Measurements from ENCODE around the gene NSRP1.
"Not testable (repeated sequence)": the region's sequence is repeated elsewhere in the genome, so short reads cannot be mapped to it uniquely, and the experiment has no call there.

Gene NSRP1

GRCh38 chr17:30118635-30119034, 2.0 kb downstream of the NSRP1 start:
- DNase-seq: not testable (repeated sequence)

GRCh38 chr17:30124273-30124796, 7.7 kb downstream of the NSRP1 start:
- no peak for DNase-seq

GRCh38 chr17:30130121-30130520, 13.5 kb downstream of the NSRP1 start:
- DNase-seq: no peak

- no peak for DNase-seq
These were observed 16.0 kb downstream of the NSRP1 start for GRCh38 chr17:30132615-30133014.

- no peak for DNase-seq
These were observed 16.6 kb downstream of the NSRP1 start for GRCh38 chr17:30133197-30133596.

GRCh38 chr17:30134551-30134950, 17.9 kb downstream of the NSRP1 start:
- DNase-seq: no peak

- no peak for DNase-seq
These were observed 20.5 kb downstream of the NSRP1 start for GRCh38 chr17:30137158-30137557.

GRCh38 chr17:30147860-30148259, 31.2 kb downstream of the NSRP1 start:
- not testable (repeated sequence) for DNase-seq

GRCh38 chr17:30148376-30148775, 31.8 kb downstream of the NSRP1 start:
- no peak for DNase-seq

- DNase-seq: no peak
These were observed 34.9 kb downstream of the NSRP1 start for GRCh38 chr17:30151471-30151870.

- no peak for DNase-seq
These were observed 36.8 kb downstream of the NSRP1 start for GRCh38 chr17:30153463-30153862.

- no peak for DNase-seq
These were observed 38.8 kb downstream of the NSRP1 start for GRCh38 chr17:30155389-30155788.

GRCh38 chr17:30158896-30159625, 42.4 kb downstream of the NSRP1 start:
- no peak for DNase-seq

GRCh38 chr17:30160419-30161172, 44.0 kb downstream of the NSRP1 start:
- no peak for DNase-seq

- DNase-seq: no peak
These were observed 45.0 kb downstream of the NSRP1 start for GRCh38 chr17:30161601-30162000.

- no peak for DNase-seq
These were observed 47.9 kb downstream of the NSRP1 start for GRCh38 chr17:30164531-30164930.

- DNase-seq: no peak
These were observed 48.5 kb downstream of the NSRP1 start for GRCh38 chr17:30165147-30165546.

- DNase-seq: no peak
These were observed 49.3 kb downstream of the NSRP1 start for GRCh38 chr17:30165960-30166359.

- DNase-seq: no peak
These were observed 53.9 kb downstream of the NSRP1 start for GRCh38 chr17:30170415-30170987.

- no peak for DNase-seq
These were observed 55.9 kb downstream of the NSRP1 start for GRCh38 chr17:30172560-30172959.

- DNase-seq: no peak
These were observed 57.0 kb downstream of the NSRP1 start for GRCh38 chr17:30173649-30174048.

- DNase-seq: no peak
These were observed 57.9 kb downstream of the NSRP1 start for GRCh38 chr17:30174556-30174955.

- DNase-seq: no peak
These were observed 60.2 kb downstream of the NSRP1 start for GRCh38 chr17:30176855-30177254.
